HG02571 (cell line): ENCODE measurements around the gene COG1.

Experiments used
- ATAC-seq: cut with Tn5 transposase; IDR thresholded peaks from one replicate; pipeline ENCODE4 v1.9.1; 2021; ENCODE audit warnings: mild to moderate bottlenecking, moderate library complexity; ENCODE audit not compliant: unreplicated experiment

The COG1 gene

DNA sequence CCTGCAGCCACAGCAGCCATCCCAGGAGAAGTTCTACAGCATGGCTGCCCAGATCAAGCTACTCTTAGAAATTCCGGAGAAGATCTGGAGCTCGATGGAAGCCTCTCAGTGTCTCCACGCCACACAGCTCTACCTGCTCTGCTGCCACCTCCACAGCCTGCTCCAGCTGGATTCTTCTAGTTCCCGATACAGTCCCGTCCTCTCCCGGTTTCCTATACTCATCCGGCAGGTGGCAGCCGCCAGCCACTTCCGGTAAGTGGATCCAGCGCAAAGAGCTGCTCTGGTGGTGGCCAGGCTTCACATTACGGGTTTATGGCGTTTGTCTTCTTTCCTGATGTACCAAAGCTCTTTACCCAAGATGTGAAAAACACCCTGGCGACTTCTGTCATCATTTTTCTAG is 3.6 kb downstream of the COG1 start:
- no peak for ATAC-seq

DNA sequence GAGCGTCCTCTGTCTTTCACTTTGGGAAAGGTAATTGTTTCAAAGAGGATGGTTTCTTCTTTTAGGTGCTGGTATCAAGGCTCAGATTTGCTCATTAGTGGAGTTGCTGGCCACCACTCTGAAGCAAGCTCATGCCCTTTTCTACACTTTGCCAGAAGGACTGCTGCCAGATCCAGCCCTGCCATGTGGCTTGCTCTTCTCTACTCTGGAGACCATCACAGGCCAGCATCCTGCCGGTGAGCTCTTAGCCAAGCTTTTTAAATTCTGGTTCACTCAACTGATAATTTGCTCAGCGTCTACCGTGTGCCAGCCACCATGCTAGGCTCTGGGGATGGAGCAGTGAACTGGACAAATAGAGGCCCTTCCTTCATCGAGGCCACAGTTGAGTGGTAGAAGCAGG is 4.3 kb downstream of the COG1 start:
- no peak for ATAC-seq

DNA sequence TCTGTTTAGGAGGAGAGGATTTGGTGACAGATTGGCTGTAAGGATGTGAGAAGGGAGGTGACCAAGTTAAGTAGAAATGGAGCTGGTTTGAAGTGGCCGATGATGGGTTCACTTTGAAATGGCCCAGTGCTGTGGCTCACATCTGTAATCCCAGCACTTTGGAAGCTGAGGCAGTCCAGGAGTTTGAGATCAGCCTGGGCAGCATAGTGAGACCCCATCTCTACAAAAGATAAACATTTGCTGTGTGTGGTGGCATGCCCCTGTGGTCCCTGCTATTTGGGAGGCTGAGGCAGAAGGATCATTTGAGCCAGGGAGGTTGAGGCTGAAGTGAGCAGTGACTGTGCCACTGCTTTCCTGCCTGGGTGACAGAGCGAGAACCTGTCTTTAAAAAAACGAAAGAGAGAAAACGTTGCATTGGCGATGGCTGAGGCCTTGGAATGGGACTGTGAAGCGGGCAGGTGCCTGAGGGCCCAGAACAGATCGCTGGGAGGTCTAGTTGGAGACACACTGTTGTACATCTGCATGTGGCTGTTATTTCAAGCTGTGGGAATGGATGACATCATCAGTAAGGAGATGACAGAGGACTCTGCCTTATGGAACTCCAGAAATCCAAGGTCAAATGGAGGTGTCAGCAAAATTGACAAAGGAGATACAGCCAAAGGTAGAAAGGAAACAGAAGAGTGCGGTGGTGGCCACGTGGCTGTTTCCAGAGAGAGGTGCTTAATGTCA is 5.5 kb downstream of the COG1 start:
- ATAC-seq = no peak

DNA sequence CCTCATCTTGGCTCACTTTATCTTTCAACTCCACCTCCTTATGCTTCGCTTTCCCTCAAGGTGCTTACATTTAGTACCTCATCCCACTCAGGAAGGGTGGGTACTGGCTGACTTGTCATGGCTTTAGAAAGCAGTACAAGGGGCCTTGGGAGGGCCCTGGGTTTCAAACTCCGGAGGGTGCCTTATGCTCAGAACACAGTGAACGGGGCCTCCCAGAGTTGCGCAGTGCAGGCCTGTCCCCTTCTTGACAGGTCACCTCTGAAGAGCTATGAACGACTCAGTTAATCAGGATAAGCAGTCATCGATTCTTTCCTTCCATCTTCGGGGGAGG is 6.0 kb downstream of the COG1 start:
- ATAC-seq = no peak

DNA sequence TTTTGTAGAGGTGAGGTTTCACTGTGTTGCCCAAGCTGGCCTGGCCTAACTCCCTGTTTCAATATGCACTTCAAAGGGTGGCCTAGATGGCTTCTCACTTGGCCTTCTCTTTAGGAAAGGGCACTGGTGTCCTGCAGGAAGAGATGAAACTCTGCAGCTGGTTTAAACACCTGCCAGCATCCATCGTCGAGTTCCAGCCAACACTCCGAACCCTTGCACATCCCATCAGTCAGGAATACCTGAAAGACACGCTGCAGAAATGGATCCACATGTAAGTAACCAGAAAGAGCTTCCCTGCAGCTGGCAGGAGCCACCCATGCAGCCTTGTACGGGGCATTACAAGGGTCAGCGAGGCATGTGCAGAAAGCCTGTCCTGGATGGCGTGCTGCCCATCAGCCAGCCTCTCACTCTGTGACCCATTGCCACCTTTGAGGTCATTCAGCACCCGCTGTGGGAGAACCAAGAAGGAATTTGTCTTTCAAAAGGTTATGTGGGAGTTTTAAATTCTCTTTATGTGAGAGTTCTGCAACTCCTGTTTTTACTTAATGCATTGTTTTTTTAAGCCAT is 7.0 kb downstream of the COG1 start:
- ATAC-seq = no peak

DNA sequence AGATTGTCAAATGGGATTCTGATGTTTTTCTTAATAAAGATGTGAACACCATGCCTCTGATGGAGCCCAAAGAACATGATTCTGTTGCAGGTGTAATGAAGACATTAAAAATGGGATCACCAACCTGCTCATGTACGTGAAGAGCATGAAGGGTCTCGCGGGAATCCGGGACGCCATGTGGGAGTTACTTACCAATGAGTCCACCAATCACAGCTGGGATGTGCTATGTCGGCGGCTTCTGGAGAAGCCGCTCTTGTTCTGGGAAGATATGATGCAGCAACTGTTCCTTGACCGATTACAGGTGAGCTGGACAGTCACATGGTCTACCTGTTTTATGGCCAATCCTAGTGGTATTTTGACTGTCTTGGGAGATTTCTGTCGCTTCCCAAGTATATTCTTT is 7.6 kb downstream of the COG1 start:
- no peak for ATAC-seq

DNA sequence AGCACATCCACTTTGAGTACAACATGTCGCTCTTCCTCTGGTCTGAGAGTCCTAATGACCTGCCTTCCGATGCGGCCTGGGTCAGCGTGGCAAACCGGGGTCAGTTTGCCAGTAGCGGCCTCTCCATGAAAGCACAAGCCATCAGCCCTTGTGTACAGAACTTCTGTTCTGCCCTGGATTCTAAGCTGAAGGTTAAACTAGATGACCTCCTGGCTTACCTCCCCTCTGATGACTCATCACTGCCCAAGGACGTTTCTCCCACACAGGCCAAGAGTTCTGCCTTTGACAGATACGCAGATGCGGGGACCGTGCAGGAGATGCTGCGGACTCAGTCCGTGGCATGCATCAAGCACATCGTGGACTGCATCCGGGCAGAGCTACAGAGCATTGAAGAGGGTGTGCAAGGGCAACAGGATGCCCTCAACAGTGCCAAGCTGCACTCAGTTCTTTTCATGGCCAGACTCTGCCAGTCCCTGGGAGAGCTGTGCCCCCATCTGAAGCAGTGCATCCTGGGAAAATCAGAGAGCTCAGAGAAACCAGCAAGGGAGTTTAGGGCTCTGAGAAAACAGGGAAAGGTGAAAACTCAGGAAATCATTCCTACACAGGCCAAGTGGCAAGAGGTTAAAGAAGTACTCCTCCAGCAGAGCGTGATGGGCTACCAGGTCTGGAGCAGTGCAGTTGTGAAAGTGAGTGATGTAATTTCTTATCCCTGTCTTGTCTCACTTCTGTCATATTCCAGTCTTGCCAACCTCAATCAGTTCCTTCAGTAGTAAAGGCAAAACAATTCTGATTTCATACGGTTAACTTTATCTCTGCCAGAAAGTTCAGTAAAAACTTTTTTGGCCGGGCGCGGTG is 8.6 kb downstream of the COG1 start:
- no peak for ATAC-seq

DNA sequence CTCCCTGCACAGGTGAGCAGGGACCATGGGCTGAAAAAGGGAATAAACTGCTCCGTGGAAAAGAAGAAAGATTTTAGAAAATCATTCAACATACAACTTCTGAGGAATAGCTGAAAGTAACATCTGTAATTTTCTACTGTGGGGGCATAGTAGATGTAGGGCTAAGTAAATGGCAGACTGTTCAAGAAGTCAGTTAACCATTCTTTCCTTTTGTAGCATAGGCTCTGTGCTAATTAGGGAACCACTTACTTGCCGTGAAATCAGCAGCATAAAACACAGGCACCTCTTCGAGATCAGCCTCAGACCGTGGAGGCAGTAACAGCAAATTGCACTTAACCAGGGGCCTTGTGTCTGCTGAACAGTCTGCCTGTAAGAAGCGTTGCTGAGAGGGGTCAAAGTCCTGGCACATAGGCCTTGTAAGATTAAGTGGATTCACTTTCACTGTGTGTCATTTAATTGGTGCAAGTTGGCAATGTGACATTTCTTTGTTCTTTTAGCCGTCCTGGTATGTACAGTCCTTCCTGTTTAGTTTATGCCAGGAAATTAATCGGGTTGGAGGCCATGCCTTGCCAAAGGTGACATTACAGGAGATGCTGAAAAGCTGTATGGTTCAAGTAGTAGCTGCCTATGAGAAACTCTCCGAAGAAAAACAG is 10.4 kb downstream of the COG1 start:
- ATAC-seq = no peak

DNA sequence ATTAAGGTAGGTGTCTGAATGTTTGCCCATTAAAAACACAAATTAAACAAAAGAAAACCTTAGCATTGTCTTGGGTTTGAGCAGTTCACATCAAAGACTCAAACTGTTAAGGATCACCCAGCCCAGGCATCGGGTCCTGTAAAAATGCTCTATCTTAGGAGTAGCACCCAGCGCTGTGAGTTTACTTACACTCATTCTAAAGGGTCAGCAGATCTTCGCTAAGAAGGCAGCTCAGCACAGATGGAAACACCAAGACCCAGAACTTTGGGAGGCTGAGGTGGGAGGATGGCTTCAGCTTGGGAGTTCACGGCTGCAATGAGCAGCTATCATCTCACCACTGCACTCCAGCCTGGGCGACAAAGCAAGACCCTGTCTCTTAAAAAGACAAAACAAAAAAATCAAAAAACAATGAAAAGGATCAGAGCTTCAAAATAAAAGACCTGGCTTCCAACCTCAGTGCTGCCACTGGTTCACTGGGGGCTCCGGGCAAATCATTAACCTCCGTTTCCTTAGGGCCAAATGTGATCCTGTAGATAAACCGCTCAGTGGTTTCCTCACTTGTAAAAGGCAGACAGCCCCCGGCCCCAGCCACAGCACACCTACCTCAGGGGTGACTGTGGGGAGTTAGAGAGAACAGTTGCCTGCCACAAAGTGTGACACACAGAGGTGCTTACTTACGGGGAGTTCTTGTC is 11.1 kb downstream of the COG1 start:
- no peak for ATAC-seq

DNA sequence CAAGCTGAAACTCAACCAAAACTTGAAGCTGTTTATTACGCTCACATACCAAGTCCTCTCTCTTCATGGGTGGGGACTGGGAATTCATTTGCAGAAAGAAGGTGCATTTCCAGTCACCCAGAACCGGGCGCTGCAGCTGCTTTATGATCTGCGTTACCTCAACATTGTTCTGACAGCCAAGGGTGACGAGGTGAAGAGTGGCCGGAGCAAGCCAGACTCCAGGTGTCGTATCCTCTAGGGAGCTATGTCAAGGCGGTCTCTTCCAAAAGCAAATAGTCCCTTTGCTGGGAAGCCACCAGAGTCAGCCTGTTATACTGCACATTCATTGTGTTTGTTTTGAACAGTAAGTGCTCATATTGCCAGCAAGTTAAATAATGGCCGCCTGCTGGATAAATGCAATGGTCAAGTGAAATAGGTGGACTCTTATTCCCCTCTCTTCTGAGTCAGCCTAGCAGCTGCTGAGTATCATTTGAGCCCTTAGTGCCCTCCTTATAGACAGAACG is 12.7 kb downstream of the COG1 start:
- no peak for ATAC-seq

DNA sequence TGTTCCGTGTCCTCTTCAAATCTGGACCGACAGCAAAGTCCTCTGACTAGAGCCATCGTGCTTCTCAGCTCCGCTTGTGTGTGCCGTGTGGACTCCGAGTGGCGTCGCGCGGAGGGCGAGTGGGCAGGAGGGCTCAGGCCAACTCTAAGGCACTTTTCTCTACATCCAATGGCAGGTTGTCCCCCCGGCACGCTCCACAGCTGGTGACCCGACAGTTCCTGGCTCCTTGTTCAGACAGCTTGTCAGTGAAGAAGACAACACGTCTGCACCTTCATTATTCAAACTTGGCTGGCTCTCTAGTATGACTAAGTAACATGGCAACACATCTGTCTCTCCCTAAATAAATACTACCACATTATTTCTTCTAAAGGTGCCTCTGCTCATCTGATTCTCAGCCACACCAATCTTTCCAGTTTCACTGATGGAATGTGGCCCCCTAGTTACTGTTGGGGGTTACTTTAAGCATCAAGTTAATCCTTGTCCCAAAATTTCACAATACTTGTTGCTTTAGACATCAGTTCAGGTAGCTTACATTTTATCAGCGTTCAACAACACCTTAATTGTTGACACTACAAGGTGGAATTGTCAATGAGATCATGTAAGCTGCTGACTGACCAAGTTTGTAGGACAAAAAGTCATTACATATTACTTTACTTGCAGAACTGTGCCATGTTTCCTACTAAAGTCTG is 15.4 kb downstream of the COG1 start:
- no peak for ATAC-seq

DNA sequence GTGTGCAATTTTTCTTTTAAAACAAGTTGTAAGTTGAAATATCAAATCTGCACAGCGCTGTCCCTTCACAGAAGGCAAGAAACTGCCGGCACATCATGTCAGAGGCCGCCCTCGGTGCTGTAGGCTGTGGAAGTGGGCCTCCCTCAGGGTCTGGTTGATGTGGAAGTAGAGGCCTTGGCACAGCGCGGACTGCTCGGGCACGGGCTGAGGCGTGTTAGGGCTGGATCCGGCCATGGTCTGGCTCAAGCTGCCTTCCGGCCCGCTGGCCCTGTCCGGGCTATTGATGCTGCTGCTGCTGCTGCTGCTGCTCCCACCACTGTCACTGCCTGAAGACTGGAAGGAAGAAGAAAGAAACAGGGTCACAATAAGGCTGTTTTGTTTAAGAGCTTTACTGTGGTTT is 16.6 kb downstream of the COG1 start:
- no peak for ATAC-seq

DNA sequence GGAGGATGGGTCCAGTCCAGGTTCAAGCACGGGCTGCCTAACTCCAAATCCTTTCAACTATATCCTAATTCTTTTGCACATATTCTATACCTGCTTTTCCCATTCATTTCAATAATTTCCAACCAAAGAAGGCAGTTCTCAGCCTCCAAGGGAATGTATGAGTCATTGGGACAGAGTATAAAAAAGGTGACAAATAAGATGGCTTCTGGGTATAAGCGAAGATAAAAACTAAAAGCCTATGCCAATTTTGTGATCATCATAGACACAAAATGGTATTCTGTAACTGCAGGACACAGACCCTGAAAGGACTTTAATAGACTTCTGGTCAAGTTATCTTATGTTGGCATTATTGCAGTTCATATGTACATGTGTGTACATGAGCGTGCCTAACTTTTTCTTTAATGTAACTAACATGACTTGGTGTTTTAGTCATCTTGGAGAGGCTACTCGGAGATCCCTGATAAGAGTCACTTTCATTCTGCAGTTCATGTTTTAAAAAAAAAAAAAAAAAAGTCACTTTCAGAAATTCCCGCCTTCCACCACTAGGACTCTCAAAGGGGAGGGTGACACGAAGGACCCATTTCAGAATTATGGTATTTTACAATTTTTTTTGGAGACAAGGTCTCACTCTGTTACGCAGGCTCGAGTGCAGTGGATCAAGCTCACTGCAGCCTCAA is 17.3 kb downstream of the COG1 start:
- no peak for ATAC-seq

DNA sequence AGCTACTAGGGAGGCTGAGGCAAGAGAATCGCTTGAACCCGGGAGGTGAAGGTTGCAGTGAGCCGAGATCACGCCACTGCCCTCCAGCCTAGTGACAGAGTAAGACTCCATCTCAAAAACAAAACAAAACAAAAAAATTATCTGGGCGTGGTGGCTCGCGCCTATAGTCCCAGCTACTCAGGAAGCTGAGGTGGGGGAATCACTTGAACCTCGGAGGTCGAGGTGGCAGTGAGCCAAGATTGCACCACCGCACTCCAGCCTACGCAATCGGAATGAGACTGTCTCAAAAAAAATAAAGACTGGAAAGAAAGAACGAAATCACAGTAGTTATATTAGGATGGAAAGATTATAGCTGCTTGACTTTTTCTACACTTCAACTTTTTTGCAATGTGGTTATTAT is 18.9 kb downstream of the COG1 start:
- ATAC-seq = no peak

DNA sequence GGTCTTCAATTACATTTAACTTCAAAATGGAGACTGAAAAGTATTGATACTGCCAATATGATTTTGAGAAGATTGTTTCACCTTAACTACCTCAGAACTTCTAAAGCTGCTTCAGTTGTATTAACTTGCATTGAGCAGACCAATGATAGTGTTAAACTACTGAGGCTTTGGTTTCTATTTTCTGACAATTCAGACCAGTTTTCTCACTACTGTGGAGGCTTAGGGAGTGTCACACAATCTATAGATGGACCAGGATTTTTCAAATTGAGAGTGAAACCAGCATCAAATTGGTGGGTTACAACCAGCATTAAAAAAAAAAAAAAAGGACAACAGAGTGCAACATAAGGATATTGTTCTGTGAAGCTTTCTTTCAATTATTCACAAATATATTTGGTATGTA is 21.2 kb downstream of the COG1 start:
- ATAC-seq = no peak

DNA sequence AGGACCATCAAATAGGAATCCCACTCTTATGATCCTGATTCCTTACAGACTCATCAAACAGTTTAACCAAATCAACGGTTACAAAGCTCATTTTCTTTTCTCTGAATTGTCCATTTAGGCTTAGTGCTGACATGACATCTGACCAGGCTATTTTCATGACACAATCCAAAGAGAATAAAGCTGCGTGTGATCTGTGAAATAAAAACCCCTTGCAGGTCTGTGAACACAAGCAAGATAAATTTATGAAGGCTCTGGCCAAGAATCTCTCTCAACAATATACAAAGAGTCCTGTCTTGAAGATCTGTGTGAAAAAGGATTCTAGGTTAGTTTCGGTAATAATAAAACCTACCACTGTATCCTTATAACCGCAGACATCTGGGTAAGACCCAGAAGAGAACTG is 22.0 kb downstream of the COG1 start:
- no peak for ATAC-seq

DNA sequence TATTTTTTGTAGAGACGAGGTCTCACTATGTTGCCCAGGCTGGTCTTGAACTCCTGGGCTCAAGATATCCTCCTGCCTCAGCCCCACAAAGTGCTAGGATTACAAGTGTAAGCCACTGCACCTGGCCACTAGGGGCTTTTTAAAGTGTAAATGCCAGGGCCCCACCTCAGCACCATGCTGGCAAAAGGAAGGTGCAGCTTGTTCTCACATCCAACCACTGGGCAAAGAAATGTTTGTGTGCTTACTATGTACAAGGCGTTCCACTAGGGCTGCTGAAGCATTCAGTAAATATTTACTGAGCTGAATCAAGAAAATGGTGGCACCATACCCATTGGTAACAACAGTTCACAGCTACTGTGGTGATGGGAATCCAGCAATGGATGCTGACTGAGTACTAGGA is 22.6 kb downstream of the COG1 start:
- no peak for ATAC-seq

DNA sequence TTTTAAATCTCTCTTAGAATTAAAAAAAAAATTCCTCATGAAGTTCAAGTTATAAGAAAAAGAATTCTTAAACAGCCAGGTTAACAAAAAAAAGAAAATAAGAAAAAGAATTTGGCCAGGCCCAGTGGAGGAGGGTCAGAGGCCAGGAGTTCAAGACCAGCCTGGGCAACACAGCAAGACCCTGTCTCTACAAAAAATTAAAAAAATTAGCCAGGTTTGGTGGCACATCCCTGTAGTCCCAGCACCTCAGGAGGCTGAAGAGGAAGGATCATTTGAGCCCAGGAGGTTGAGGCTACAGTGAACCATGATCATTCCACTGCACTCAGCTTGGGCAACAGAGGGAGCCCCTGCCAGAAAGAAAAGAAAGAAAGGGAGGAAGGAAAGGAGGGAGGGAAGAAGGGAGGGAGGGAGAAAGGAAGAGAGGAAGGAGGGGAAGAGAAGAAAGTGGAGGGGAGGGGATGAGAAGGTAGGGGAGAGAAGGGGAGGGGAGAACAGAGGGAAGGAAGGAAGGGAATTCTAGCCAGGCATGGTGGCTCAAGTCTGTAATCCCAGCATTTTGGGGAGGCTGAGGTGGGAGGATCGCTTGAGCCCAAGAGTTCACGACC is 30.9 kb downstream of the COG1 start:
- ATAC-seq = no peak

DNA sequence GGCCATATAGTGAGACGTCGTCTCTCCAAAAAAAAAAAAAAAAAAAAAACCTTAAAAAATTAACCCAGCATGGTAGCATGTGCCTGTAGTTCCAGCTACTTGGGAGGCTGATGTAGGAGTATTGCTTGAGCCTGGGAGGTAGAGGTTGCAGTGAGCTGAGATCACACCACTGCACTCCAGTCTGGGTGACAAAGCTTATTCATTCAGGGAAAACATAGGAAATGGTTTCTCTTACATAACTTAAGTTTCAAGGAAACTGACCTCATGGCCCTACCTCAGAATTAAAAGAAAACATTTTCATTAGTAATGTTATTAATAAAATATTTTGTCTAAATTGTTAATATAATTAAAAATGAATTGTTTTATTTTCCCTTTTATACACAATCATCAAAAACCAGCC is 31.4 kb downstream of the COG1 start:
- ATAC-seq = no peak
